Thyroid gland (tissue), 4 donors: ENCODE data around the gene LCA5. TPM values are rescaled to one million over a fixed set of nuclear protein-coding genes. Genes with fewer than 3 reads are reported as not detected.
"Not testable (repeated sequence)": the region's sequence is repeated elsewhere in the genome, so short reads cannot be mapped to it uniquely, and the experiment has no call there.

Experiments
- DNase-seq, 2 donors: peaks; one replicate each; pipeline ENCODE4 v3.0.0-alpha.2; 2019
- H3K27ac ChIP-seq, 3 donors: fragments of 200-600 bp; sonication (generic); 1 replicate in 2 of 3; 2 replicates in 1 of 3; pipeline ENCODE4 v1.5.1; 2016 to 2019; ENCODE audit warnings: mild to moderate bottlenecking in 1 of 3, moderate library complexity in 1 of 3
- H3K27me3 ChIP-seq: fragments of 200-600 bp; sonication (generic); one replicate; pipeline ENCODE4 v1.5.1; 2019
- H3K36me3 ChIP-seq, 2 donors: fragments of 200-600 bp; sonication (generic); one replicate each; pipeline ENCODE4 v1.5.1; 2016 to 2019
- H3K4me1 ChIP-seq, 2 donors: fragments of 200-600 bp; sonication (generic); one replicate each; pipeline ENCODE4 v1.5.1; 2017 to 2019
- H3K4me3 ChIP-seq, 3 donors: fragments of 200-600 bp; sonication (generic); replicated peaks in 1 of 3; 1 replicate in 2 of 3; 2 replicates in 1 of 3; pipeline ENCODE4 v1.5.1; 2016; ENCODE audit warnings: mild to moderate bottlenecking in 1 of 3
- H3K9me3 ChIP-seq: fragments of 200-600 bp; sonication (generic); one replicate; pipeline ENCODE4 v1.5.1; 2017
- CTCF ChIP-seq, 6 experiments: fragments of 200-600 bp in 3 of 6; fragments of 450-650 bp in 3 of 6; sonication (generic) in 3 of 6; IDR thresholded peaks; one replicate each; pipeline ENCODE4 v1.5.1; 2016 to 2019; ENCODE audit warnings: antibody characterized with exemption in 6 of 6, mild to moderate bottlenecking in 2 of 6, inconsistent platforms in 1 of 6, moderate library complexity in 1 of 6
- POLR2A ChIP-seq, 2 donors: fragments of 450-650 bp; IDR thresholded peaks; one replicate each; pipeline ENCODE4 v1.6.1; 2017; ENCODE audit warnings: antibody characterized with exemption in 2 of 2, mild to moderate bottlenecking in 2 of 2, moderate library complexity in 1 of 2
- WGBS, 2 donors: methylation state at CpG; one replicate each; pipeline ENCODE4 v1.1.5; 2017; 5-methylcytosine and 5-hydroxymethylcytosine counted together
- intact Hi-C: fragments of 100-400 bp; cut with DNase I; formaldehyde crosslinking; loops from one replicate; pipeline ENCODE4 v1.15.1; 2023
- total RNA-seq, 4 donors: library from RNA; depleted of rRNA; stranded (reverse); fragments of >200 nt; gene quantifications; one replicate each; pipeline ENCODE4 v1.2.3, GENCODE V29; 2016

Gene LCA5
- total RNA-seq, 4 donors from 2014 or later, result 13.7 to 18.8 (median 16.3) TPM

GRCh38 chr6:79538106-79538971 is 1.1 kb upstream of the LCA5 start:
- Histone ChIP-seq H3K36me3 (no peaks in the 10 kb centered on the region), H3K27ac (peak overlapping the region; percentile 56 to 93 (median 92)), H3K4me3 (peak overlapping the region in 2 of 3 donors; percentile 16 to 83), H3K4me1 (peaks cover 0 to 9% of the 10 kb centered on the region in 2 donors), H3K27me3 (no peaks in the 10 kb centered on the region), H3K9me3 (no peaks in the 10 kb centered on the region)
- intact Hi-C loops, result loop anchor here (10.0 kb wide), 1 partner anchor 304 kb away; the partner anchor contains the start of gene HMGN3
- TF ChIP-seq CTCF (IDR thresholded peaks at IDR 0.05), result no peak
- no peak for TF ChIP-seq POLR2A (IDR thresholded peaks at IDR 0.05)
- 26 to 29% methylated on average over 14 of the region's 14 CpGs for WGBS, 2 donors
- DNase-seq, result no peak

GRCh38 chr6:79536585-79536953 is 661 bp downstream of the LCA5 start:
- TF ChIP-seq POLR2A (IDR thresholded peaks at IDR 0.05), result no peak
- TF ChIP-seq CTCF (IDR thresholded peaks at IDR 0.05), result no peak
- H3K4me3 ChIP-seq, result peak overlapping the region; percentile 15 to 83 (median 82)
- DNase-seq, result peak; percentile 61 to 62
- no peaks in the 10 kb centered on the region for H3K36me3 ChIP-seq
- H3K9me3 ChIP-seq, result no peaks in the 10 kb centered on the region
- intact Hi-C loops, result loop anchor here (10.0 kb wide), 1 partner anchor 302 kb away; the partner anchor contains the start of gene HMGN3
- H3K27me3 ChIP-seq, result no peaks in the 10 kb centered on the region
- H3K27ac ChIP-seq, result peak overlapping the region; percentile 92 to 93 (median 93)
- peaks cover 0 to 9% of the 10 kb centered on the region in 2 donors for H3K4me1 ChIP-seq
- 1% methylated on average over 9 of the region's 9 CpGs for WGBS, 2 donors

- H3K9me3 ChIP-seq, H3K27me3 ChIP-seq, H3K4me3 ChIP-seq, DNase-seq, H3K4me1 ChIP-seq, H3K27ac ChIP-seq, H3K36me3 ChIP-seq, intact Hi-C loops: not testable (repeated sequence)
- 96 to 97% methylated on average over 4 of the region's 4 CpGs for WGBS, 2 donors
These were observed 7.7 kb downstream of the LCA5 start for GRCh38 chr6:79529567-79529966.

GRCh38 chr6:79526897-79527296 is 10.3 kb downstream of the LCA5 start:
- WGBS, 2 donors, result 77 to 88% methylated on average over 1 of the region's 1 CpG
- TF ChIP-seq POLR2A (IDR thresholded peaks at IDR 0.05) (no peak), CTCF (IDR thresholded peaks at IDR 0.05) (no peak)
- intact Hi-C loops, result no loop called here
- peak; percentile 34 to 36 for DNase-seq
- H3K27ac ChIP-seq, result no peak overlapping the region
- H3K9me3 ChIP-seq, result no peaks in the 10 kb centered on the region
- no peaks in the 10 kb centered on the region for H3K36me3 ChIP-seq
- no peaks in the 10 kb centered on the region for H3K4me1 ChIP-seq
- H3K4me3 ChIP-seq, result no peak overlapping the region
- H3K27me3 ChIP-seq, result no peaks in the 10 kb centered on the region

- WGBS, 2 donors, result 69 to 79% methylated on average over 12 of the region's 12 CpGs
- Histone ChIP-seq H3K4me3 (no peak overlapping the region), H3K9me3 (no peaks in the 10 kb centered on the region), H3K27ac (no peak overlapping the region), H3K4me1 (no peaks in the 10 kb centered on the region), H3K36me3 (no peaks in the 10 kb centered on the region), H3K27me3 (no peaks in the 10 kb centered on the region)
- intact Hi-C loops, result no loop called here
- DNase-seq, result no peak
- TF ChIP-seq POLR2A (IDR thresholded peaks at IDR 0.05) (no peak), CTCF (IDR thresholded peaks at IDR 0.05) (no peak)
These were observed 11.7 kb downstream of the LCA5 start for GRCh38 chr6:79525272-79526100.
